Hepatocyte (in vitro differentiated cells): ENCODE results near the gene KASH5.

ENCODE experiments used
- EZH2 ChIP-seq: fragments of 200-600 bp; sonication (generic); IDR thresholded peaks from 2 replicates; pipeline ENCODE4 v1.6.1; 2016; ENCODE audit warnings: antibody characterized with exemption, mild to moderate bottlenecking, borderline replicate concordance
- TF ChIP-seq, protein P1 (sequence below): fragments of 200-600 bp; sonication (generic); IDR thresholded peaks from 2 replicates; pipeline ENCODE4 v1.5.1; 2016; ENCODE audit warnings: antibody characterized with exemption, mild to moderate bottlenecking; ENCODE audit not compliant: poor library complexity

DNA sequence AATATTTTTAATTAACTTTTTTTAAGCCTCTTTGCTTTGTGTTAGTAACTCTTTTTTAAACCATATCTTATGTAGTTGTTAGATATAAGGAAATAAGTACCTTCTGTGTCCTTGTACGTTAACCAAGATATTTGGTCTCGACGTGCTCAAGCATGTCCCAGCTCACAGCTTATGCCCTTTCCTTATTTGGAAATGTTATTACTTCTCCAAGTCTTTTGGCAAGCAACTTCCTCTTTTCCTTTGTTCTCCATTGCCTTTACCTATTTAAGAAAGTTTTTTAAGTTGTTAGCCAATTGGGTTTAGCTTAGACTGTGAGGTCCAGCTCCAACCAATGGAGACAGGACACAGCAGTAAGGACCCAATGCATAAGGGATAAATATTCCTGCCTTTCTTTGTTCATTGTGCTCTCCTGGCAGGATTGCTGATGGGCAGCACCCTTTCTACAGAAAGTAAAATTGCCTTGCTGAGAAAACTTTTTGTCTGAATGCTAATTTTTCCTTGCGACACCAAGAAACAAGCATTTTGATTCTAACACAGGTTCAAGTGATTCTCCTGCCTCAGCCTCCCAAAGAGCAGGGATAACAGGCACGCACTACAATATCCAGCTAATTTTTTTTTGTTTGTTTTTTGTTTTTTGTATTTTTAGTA is 19.2 kb upstream of the KASH5 start:
- TF ChIP-seq, protein P1, sequence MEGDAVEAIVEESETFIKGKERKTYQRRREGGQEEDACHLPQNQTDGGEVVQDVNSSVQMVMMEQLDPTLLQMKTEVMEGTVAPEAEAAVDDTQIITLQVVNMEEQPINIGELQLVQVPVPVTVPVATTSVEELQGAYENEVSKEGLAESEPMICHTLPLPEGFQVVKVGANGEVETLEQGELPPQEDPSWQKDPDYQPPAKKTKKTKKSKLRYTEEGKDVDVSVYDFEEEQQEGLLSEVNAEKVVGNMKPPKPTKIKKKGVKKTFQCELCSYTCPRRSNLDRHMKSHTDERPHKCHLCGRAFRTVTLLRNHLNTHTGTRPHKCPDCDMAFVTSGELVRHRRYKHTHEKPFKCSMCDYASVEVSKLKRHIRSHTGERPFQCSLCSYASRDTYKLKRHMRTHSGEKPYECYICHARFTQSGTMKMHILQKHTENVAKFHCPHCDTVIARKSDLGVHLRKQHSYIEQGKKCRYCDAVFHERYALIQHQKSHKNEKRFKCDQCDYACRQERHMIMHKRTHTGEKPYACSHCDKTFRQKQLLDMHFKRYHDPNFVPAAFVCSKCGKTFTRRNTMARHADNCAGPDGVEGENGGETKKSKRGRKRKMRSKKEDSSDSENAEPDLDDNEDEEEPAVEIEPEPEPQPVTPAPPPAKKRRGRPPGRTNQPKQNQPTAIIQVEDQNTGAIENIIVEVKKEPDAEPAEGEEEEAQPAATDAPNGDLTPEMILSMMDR: no peak
- no peak for TF ChIP-seq EZH2
